HG03378 (cell line): ENCODE measurements around the gene KRT7.

ENCODE experiments used
- ATAC-seq: cut with Tn5 transposase; IDR thresholded peaks from one replicate; pipeline ENCODE4 v1.9.1; 2021; ENCODE audit warnings: mild to moderate bottlenecking, moderate library complexity; ENCODE audit not compliant: unreplicated experiment

KRT7 gene

GRCh38 chr12:52296572-52297215 is 63.7 kb downstream of the KRT7 start:
- ATAC-seq, result no peak
